Mucosa of descending colon (tissue), 3 donors: ENCODE measurements around the gene MYBPC2. TPM values are rescaled to one million over a fixed set of nuclear protein-coding genes. Genes with fewer than 3 reads are reported as not detected.

Experiments used
- ATAC-seq: fragments of 200-7000 bp; cut with Tn5 transposase; one replicate; pipeline ENCODE4 v1.9.1; 2020; ENCODE audit warnings: mild to moderate bottlenecking, moderate library complexity
- DNase-seq, 3 donors: peaks; one replicate each; pipeline ENCODE4 v3.0.0-alpha.2; 2020
- H3K36me3 ChIP-seq: fragments of 200-600 bp; one replicate; pipeline ENCODE4 v1.8.0; 2021; ENCODE audit warnings: low read depth, mild to moderate bottlenecking
- H3K4me1 ChIP-seq: fragments of 200-600 bp; one replicate; pipeline ENCODE4 v1.8.0; 2021; ENCODE audit warnings: low read depth, mild to moderate bottlenecking
- H3K4me3 ChIP-seq: fragments of 200-600 bp; one replicate; pipeline ENCODE4 v1.8.0; 2021; ENCODE audit warnings: mild to moderate bottlenecking
- H3K9me3 ChIP-seq: fragments of 200-600 bp; one replicate; pipeline ENCODE4 v1.8.0; 2021; ENCODE audit warnings: mild to moderate bottlenecking
- intact Hi-C, 2 donors: fragments of 100-400 bp; cut with DNase I in 1 of 2; cut with micrococcal nuclease in 1 of 2; formaldehyde crosslinking; loops; one replicate each; pipeline versions ENCODE4 v1.11.0 to v1.11.1; 2022; cut with DNase I, micrococcal nuclease
- total RNA-seq, 3 donors: library from RNA; stranded (reverse); fragmentation: NEBNext Ultra II Directional in 2 of 3; extraction: Animal tissue kit (Norgen Biotek cat#: 25700) in 2 of 3; gene quantifications; one replicate each; pipeline versions ENCODE4 v1.2.1 to v1.2.4, GENCODE V29; 2021 to 2023
- TF ChIP-seq, protein P1 (sequence below): fragments of 200-600 bp; IDR thresholded peaks from one replicate; pipeline ENCODE4 v1.8.0; 2022; ENCODE audit warnings: antibody characterized with exemption, mild to moderate bottlenecking
- donor health status: DM: no; HTN: no; CAD: no; lungs with moderate emphysema.
- donor health status: DM: no; HTN: no; CAD: no.
- donor health status: DM: no; HTN: yes; CAD: no.

Gene MYBPC2
- total RNA-seq, 3 donors from 2014 or later = 0.10 to 0.14 TPM; not detected in 1

DNA sequence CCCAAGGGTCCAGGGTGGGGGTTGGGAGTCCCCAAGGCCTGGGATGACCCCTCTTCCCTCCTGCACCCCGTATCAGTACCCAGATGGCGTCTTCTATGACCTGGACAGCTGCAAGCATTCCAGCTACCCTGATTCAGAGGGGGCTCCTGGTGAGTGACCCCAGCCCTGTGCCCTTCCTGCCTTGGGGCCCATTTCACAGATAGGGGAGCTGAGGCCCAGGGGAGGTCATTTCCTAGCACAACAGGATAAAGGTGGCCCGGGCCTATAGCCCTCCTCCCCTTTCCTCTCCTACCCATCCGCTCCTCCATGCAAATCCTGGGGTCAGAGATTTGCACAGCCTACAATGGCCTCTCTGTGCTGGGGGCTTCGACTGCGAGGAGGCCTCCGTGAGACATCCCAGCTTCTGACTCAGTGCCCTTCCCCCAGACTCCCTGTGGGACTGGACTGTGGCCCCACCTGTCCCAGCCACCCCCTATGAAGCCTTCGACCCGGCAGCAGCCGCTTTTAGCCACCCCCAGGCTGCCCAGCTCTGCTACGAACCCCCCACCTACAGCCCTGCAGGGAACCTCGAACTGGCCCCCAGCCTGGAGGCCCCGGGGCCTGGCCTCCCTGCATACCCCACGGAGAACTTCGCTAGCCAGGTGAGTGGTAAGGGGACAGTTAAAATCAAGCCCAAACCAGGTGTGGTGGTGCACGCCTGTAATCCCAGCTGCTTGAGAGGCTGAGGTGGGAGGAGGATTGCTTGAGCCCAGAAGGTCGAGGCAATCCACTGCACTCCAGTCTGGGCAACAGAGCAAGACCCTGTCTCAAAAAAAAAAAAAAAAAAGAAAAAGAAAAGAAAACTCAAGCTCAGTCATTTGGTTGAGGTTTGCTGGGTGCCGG lies 10.1 kb upstream of the MYBPC2 start:
- H3K4me3 ChIP-seq = no peak overlapping the region
- H3K9me3 ChIP-seq = no peaks in the 10 kb centered on the region
- ATAC-seq (no peak), DNase-seq (no peak)
- H3K36me3 ChIP-seq = no peaks in the 10 kb centered on the region
- intact Hi-C loops = no loop called here
- H3K4me1 ChIP-seq = peaks cover 4% of the 10 kb centered on the region
- TF ChIP-seq, protein P1, sequence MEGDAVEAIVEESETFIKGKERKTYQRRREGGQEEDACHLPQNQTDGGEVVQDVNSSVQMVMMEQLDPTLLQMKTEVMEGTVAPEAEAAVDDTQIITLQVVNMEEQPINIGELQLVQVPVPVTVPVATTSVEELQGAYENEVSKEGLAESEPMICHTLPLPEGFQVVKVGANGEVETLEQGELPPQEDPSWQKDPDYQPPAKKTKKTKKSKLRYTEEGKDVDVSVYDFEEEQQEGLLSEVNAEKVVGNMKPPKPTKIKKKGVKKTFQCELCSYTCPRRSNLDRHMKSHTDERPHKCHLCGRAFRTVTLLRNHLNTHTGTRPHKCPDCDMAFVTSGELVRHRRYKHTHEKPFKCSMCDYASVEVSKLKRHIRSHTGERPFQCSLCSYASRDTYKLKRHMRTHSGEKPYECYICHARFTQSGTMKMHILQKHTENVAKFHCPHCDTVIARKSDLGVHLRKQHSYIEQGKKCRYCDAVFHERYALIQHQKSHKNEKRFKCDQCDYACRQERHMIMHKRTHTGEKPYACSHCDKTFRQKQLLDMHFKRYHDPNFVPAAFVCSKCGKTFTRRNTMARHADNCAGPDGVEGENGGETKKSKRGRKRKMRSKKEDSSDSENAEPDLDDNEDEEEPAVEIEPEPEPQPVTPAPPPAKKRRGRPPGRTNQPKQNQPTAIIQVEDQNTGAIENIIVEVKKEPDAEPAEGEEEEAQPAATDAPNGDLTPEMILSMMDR = no peak

- no peaks in the 10 kb centered on the region for H3K36me3 ChIP-seq
- TF ChIP-seq, protein P1 = no peak
- ATAC-seq = no peak
- no peak overlapping the region for H3K4me3 ChIP-seq
- H3K4me1 ChIP-seq = peaks cover under 1% of the 10 kb centered on the region
- intact Hi-C loops = no loop called here
- H3K9me3 ChIP-seq = no peaks in the 10 kb centered on the region
- no peak for DNase-seq
Observed at GRCh38 chr19:50423279-50424113, 9.2 kb upstream of the MYBPC2 start.

- intact Hi-C loops = no loop called here
- Histone ChIP-seq H3K9me3 (no peaks in the 10 kb centered on the region), H3K4me1 (no peaks in the 10 kb centered on the region)
Observed at GRCh38 chr19:50425581-50425980, 7.1 kb upstream of the MYBPC2 start.

GRCh38 chr19:50427318-50427925 lies 5.3 kb upstream of the MYBPC2 start:
- Histone ChIP-seq H3K4me1 (peaks cover 3% of the 10 kb centered on the region), H3K36me3 (no peaks in the 10 kb centered on the region), H3K4me3 (no peak overlapping the region), H3K9me3 (no peaks in the 10 kb centered on the region)
- ATAC-seq = no peak
- intact Hi-C loops = no loop called here
- DNase-seq = no peak
- TF ChIP-seq, protein P1 = no peak

More at GRCh38 chr19:50425581-50425980, 7.1 kb upstream of the MYBPC2 start:
- Histone ChIP-seq H3K36me3 (no peaks in the 10 kb centered on the region), H3K4me3 (no peak overlapping the region)
- TF ChIP-seq, protein P1 = no peak
- ATAC-seq (peak; percentile 52), DNase-seq (no peak)

DNA sequence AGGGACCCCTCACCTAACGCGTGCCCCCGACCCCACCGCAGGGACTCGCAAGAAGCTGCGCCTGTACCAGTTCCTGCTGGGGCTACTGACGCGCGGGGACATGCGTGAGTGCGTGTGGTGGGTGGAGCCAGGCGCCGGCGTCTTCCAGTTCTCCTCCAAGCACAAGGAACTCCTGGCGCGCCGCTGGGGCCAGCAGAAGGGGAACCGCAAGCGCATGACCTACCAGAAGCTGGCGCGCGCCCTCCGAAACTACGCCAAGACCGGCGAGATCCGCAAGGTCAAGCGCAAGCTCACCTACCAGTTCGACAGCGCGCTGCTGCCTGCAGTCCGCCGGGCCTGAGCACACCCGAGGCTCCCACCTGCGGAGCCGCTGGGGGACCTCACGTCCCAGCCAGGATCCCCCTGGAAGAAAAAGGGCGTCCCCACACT lies 4.7 kb upstream of the MYBPC2 start:
- DNase-seq (peak; percentile 79 to 91 (median 82)), ATAC-seq (peak; percentile 48)
- TF ChIP-seq, protein P1 = no peak
- H3K4me3 ChIP-seq = no peak overlapping the region
- peaks cover 4% of the 10 kb centered on the region for H3K4me1 ChIP-seq
- no peaks in the 10 kb centered on the region for H3K9me3 ChIP-seq
- intact Hi-C loops = no loop called here
- H3K36me3 ChIP-seq = no peaks in the 10 kb centered on the region
